ENCODE measurements around the gene ITGA2B. TPM values are rescaled to one million over a fixed set of nuclear protein-coding genes. Genes with fewer than 3 reads are reported as not detected.

ITGA2B gene
- total and polyA plus RNA-seq, 2 of the 13 experiments (the other 11 are each of a cell fraction or from before 2014, with no cell fraction given) = 0.38 to 1.1 TPM

- TF ChIP-seq, protein P1, sequence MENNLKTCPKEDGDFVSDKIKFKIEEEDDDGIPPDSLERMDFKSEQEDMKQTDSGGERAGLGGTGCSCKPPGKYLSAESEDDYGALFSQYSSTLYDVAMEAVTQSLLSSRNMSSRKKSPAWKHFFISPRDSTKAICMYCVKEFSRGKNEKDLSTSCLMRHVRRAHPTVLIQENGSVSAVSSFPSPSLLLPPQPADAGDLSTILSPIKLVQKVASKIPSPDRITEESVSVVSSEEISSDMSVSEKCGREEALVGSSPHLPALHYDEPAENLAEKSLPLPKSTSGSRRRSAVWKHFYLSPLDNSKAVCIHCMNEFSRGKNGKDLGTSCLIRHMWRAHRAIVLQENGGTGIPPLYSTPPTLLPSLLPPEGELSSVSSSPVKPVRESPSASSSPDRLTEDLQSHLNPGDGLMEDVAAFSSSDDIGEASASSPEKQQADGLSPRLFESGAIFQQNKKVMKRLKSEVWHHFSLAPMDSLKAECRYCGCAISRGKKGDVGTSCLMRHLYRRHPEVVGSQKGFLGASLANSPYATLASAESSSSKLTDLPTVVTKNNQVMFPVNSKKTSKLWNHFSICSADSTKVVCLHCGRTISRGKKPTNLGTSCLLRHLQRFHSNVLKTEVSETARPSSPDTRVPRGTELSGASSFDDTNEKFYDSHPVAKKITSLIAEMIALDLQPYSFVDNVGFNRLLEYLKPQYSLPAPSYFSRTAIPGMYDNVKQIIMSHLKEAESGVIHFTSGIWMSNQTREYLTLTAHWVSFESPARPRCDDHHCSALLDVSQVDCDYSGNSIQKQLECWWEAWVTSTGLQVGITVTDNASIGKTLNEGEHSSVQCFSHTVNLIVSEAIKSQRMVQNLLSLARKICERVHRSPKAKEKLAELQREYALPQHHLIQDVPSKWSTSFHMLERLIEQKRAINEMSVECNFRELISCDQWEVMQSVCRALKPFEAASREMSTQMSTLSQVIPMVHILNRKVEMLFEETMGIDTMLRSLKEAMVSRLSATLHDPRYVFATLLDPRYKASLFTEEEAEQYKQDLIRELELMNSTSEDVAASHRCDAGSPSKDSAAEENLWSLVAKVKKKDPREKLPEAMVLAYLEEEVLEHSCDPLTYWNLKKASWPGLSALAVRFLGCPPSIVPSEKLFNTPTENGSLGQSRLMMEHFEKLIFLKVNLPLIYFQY (CRISPR knock-in tag; IDR thresholded peaks at IDR 0.05; ENCODE audit: borderline replicate concordance) = peak; percentile 12; the same call in 1 of the 2 replicates
- peak; percentile 95; the same call in 1 of the 2 replicates for TF ChIP-seq ZNF614 (CRISPR knock-in tag; IDR thresholded peaks at IDR 0.05; ENCODE audit: borderline replicate concordance)
- TF ChIP-seq ZNF382 (CRISPR knock-in tag; IDR thresholded peaks at IDR 0.05; ENCODE audit: borderline replicate concordance) = no peak
- TF ChIP-seq ZNF138 (CRISPR knock-in tag; IDR thresholded peaks at IDR 0.05; ENCODE audit: low read depth) = 0 out of 2 replicates have a peak, but pooled peaks have one; percentile 88
- no peak for TF ChIP-seq MZF1 (CRISPR knock-in tag; IDR thresholded peaks at IDR 0.05; ENCODE audit: borderline replicate concordance)
- peak; percentile 76 for TF ChIP-seq HMG20B (CRISPR knock-in tag; conservative IDR thresholded peaks at IDR 0.05)
- TF ChIP-seq FOSL2 (CRISPR knock-in tag; IDR thresholded peaks at IDR 0.05) = peak; percentile 57
- TF ChIP-seq, protein P2, sequence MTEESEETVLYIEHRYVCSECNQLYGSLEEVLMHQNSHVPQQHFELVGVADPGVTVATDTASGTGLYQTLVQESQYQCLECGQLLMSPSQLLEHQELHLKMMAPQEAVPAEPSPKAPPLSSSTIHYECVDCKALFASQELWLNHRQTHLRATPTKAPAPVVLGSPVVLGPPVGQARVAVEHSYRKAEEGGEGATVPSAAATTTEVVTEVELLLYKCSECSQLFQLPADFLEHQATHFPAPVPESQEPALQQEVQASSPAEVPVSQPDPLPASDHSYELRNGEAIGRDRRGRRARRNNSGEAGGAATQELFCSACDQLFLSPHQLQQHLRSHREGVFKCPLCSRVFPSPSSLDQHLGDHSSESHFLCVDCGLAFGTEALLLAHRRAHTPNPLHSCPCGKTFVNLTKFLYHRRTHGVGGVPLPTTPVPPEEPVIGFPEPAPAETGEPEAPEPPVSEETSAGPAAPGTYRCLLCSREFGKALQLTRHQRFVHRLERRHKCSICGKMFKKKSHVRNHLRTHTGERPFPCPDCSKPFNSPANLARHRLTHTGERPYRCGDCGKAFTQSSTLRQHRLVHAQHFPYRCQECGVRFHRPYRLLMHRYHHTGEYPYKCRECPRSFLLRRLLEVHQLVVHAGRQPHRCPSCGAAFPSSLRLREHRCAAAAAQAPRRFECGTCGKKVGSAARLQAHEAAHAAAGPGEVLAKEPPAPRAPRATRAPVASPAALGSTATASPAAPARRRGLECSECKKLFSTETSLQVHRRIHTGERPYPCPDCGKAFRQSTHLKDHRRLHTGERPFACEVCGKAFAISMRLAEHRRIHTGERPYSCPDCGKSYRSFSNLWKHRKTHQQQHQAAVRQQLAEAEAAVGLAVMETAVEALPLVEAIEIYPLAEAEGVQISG (CRISPR knock-in tag; IDR thresholded peaks at IDR 0.05) = peak; percentile 77
- no peak for TF ChIP-seq HNRNPK (IDR thresholded peaks at IDR 0.05; ENCODE audit: low read depth, low read length, poor library complexity, severe bottlenecking)
- no peak for TF ChIP-seq FOSL1 (CRISPR knock-in tag; IDR thresholded peaks at IDR 0.05; ENCODE audit: borderline replicate concordance)
- TF ChIP-seq, protein P3, sequence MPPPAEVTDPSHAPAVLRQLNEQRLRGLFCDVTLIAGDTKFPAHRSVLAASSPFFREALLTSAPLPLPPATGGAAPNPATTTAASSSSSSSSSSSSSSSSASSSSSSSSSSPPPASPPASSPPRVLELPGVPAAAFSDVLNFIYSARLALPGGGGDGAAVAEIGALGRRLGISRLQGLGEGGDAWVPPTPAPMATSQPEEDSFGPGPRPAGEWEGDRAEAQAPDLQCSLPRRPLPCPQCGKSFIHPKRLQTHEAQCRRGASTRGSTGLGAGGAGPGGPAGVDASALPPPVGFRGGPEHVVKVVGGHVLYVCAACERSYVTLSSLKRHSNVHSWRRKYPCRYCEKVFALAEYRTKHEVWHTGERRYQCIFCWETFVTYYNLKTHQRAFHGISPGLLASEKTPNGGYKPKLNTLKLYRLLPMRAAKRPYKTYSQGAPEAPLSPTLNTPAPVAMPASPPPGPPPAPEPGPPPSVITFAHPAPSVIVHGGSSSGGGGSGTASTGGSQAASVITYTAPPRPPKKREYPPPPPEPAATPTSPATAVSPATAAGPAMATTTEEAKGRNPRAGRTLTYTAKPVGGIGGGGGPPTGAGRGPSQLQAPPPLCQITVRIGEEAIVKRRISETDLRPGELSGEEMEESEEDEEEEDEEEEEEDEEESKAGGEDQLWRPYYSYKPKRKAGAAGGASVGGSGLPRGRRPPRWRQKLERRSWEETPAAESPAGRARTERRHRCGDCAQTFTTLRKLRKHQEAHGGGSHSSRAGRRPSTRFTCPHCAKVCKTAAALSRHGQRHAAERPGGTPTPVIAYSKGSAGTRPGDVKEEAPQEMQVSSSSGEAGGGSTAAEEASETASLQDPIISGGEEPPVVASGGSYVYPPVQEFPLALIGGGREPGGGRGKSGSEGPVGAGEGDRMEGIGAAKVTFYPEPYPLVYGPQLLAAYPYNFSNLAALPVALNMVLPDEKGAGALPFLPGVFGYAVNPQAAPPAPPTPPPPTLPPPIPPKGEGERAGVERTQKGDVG (CRISPR knock-in tag; IDR thresholded peaks at IDR 0.05; ENCODE audit: borderline replicate concordance) = 0 out of 2 replicates have a peak, but pooled peaks have one; percentile 15
- no peak for TF ChIP-seq ZNF674 (CRISPR knock-in tag; IDR thresholded peaks at IDR 0.05; ENCODE audit: low read depth)
- TF ChIP-seq ZKSCAN8 (CRISPR knock-in tag; IDR thresholded peaks at IDR 0.05; ENCODE audit: borderline replicate concordance) = peak; percentile 50; the same call in 1 of the 2 replicates
- no peak for TF ChIP-seq ZNF577 (CRISPR knock-in tag; IDR thresholded peaks at IDR 0.05; ENCODE audit: borderline replicate concordance, low read depth)
- TF ChIP-seq, protein P4, sequence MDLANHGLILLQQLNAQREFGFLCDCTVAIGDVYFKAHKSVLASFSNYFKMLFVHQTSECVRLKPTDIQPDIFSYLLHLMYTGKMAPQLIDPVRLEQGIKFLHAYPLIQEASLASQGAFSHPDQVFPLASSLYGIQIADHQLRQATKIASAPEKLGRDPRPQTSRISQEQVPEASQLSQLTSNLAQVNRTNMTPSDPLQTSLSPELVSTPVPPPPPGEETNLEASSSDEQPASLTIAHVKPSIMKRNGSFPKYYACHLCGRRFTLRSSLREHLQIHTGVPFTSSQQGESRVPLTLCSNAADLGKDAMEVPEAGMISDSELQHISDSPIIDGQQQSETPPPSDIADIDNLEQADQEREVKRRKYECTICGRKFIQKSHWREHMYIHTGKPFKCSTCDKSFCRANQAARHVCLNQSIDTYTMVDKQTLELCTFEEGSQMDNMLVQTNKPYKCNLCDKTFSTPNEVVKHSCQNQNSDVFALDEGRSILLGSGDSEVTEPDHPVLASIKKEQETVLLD (CRISPR knock-in tag; IDR thresholded peaks at IDR 0.05; ENCODE audit: low read depth) = no peak
- peak; percentile 57; the same call in 1 of the 2 replicates for TF ChIP-seq ZNF598 (CRISPR knock-in tag; IDR thresholded peaks at IDR 0.05; ENCODE audit: borderline replicate concordance)
- no peak for TF ChIP-seq ZNF644 (CRISPR knock-in tag; IDR thresholded peaks at IDR 0.05; ENCODE audit: low read depth)
Measured at GRCh38 chr17:44344939-44345453, 44.5 kb downstream of the ITGA2B start, which contains the start of gene GRN (continued).
